Uterus (tissue), 2 donors: ENCODE results near the gene KCNG1.

Experiments used
- POLR2A ChIP-seq, 2 donors: fragments of 450-650 bp; IDR thresholded peaks; one replicate each; pipeline ENCODE4 v1.6.1; 2016; ENCODE audit warnings: antibody characterized with exemption in 2 of 2, mild to moderate bottlenecking in 1 of 2, moderate library complexity in 1 of 2
- TF ChIP-seq, protein P1 (sequence below), 4 experiments: fragments of 200-600 bp in 2 of 4; fragments of 450-650 bp in 2 of 4; sonication (generic) in 2 of 4; IDR thresholded peaks; one replicate each; pipeline ENCODE4 v1.5.1; 2016 to 2019; ENCODE audit warnings: antibody characterized with exemption in 4 of 4, mild to moderate bottlenecking in 2 of 4, moderate library complexity in 1 of 4

GRCh38 chr20:50992733-50993457 is 30.0 kb downstream of the KCNG1 start:
- TF ChIP-seq, protein P1, sequence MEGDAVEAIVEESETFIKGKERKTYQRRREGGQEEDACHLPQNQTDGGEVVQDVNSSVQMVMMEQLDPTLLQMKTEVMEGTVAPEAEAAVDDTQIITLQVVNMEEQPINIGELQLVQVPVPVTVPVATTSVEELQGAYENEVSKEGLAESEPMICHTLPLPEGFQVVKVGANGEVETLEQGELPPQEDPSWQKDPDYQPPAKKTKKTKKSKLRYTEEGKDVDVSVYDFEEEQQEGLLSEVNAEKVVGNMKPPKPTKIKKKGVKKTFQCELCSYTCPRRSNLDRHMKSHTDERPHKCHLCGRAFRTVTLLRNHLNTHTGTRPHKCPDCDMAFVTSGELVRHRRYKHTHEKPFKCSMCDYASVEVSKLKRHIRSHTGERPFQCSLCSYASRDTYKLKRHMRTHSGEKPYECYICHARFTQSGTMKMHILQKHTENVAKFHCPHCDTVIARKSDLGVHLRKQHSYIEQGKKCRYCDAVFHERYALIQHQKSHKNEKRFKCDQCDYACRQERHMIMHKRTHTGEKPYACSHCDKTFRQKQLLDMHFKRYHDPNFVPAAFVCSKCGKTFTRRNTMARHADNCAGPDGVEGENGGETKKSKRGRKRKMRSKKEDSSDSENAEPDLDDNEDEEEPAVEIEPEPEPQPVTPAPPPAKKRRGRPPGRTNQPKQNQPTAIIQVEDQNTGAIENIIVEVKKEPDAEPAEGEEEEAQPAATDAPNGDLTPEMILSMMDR (IDR thresholded peaks at IDR 0.05), result peak in 3 of 4 experiments; percentile 10 to 23 (median 17)
- TF ChIP-seq POLR2A (IDR thresholded peaks at IDR 0.05), result no peak
